ENCODE measurements around the gene CBX2. TPM values are rescaled to one million over a fixed set of nuclear protein-coding genes. Genes with fewer than 3 reads are reported as not detected.
A peak's percentile ranks its signal among the peaks of the same experiment; 100 is the strongest.

The CBX2 gene
- total and polyA plus RNA-seq, 9 donors = 6.1 to 14.4 (median 11.3) TPM

DNA sequence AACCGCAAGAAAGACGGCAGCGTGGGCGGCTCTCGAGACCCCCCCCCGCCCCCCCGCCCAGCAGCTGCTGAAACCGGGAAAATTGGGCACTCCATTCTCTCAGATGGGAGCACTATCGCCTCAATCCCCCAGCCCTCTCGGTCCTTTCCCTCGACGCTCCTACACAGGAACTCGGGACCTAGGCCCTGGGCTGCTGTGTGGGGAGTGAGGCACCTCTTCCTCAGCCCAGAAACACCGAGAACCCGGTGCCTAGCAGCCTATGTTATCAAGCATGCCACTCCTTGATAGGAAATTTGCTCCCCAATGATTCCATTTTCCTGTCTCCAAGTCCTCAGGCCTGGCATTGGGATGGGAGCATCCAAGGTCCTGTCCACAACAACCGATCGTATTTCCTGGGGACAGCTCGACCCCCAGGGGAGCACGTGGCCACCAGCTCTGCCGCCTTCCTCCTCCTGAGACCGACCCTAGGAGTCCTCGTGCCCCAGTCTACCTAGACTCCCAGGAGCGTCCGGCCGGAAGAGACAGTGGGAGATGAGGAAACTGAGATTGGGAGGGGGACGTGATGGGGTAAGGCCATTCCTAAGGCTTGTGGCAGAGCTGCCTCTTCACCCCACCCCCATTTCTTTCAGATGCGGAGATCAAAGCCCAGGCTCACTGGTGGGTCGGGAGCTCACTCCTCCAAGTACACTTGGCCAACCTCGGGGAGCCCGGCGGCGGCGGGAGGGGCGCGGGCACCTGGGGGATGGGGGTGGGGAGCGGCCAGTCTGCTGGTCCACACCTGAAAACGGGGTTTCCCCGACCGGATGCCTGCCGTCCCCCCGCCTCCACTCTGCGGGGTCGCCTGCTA lies 36.4 kb downstream of the CBX2 start:
- Histone ChIP-seq H3K4me1 (ENCODE audit: control insufficient read depth, insufficient read depth, low read length) (peaks cover 50% of the 10 kb centered on the region), H3K27me3 (ENCODE audit: control insufficient read depth, insufficient read depth, low read length) (peaks cover 91% of the 10 kb centered on the region), H3K36me3 (ENCODE audit: control insufficient read depth, insufficient read depth, low read length) (no peaks in the 10 kb centered on the region), H3K27ac (ENCODE audit: low read length) (no peak overlapping the region), H3K9me3 (replicated peaks; ENCODE audit: control insufficient read depth, low read depth, low read length) (no peaks in the 10 kb centered on the region), H3K4me3 (ENCODE audit: low read length) (peak overlapping the region; percentile 26)
- WGBS (ENCODE audit: insufficient coverage) = 6% methylated on average over 17 of the region's 43 CpGs
- DNase-seq = no peak

DNA sequence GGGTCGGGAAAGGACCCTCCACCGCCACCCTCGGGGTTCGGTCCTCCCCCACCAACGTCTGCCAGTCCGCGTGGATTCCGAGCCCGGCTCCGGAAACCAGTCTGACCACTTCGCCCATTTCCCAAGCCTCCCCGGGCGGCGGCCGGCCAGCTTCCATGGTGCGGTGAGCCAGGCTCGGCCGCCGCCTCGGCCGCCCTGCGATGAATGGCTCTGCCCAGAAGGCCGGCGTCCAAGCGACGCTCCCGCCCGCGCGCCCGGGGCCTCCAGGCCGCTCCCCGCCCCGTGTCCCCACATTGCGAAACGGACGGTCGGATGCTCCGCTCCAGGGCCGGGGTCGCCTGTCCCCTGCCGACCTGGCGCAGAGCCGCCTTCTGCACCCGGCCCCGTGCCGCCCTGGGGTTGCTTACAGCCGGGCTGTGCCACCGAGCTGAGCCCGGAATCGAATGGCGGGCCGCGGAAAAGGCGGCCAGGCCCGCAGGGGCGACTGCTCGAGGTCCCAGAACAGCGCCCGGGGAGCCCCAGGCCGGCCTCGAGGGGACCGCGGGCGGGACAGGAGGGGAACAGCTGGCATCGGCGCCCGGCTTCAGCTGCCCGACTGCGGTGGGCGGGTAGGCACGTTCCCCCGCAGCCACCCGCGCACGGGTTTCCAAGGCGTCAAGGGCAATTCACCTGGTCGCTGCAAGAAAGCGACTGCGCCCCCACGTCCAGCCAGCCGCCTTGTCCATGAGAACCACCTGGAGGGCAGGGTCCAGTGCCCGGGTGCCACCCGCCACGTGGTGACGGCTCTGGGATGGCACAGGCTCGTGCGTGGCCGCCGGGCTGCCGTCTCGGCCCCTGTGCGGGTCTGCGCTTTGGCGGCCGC lies 37.3 kb downstream of the CBX2 start:
- Histone ChIP-seq H3K4me1 (ENCODE audit: control insufficient read depth, insufficient read depth, low read length) (peaks cover 46% of the 10 kb centered on the region), H3K9me3 (replicated peaks; ENCODE audit: control insufficient read depth, low read depth, low read length) (no peaks in the 10 kb centered on the region), H3K4me3 (ENCODE audit: low read length) (no peak overlapping the region), H3K27ac (ENCODE audit: low read length) (no peak overlapping the region), H3K27me3 (ENCODE audit: control insufficient read depth, insufficient read depth, low read length) (peaks cover 91% of the 10 kb centered on the region), H3K36me3 (ENCODE audit: control insufficient read depth, insufficient read depth, low read length) (no peaks in the 10 kb centered on the region)
- under 1% methylated on average over 94 of the region's 96 CpGs for WGBS (ENCODE audit: insufficient coverage)
- DNase-seq = peak; percentile 33

DNA sequence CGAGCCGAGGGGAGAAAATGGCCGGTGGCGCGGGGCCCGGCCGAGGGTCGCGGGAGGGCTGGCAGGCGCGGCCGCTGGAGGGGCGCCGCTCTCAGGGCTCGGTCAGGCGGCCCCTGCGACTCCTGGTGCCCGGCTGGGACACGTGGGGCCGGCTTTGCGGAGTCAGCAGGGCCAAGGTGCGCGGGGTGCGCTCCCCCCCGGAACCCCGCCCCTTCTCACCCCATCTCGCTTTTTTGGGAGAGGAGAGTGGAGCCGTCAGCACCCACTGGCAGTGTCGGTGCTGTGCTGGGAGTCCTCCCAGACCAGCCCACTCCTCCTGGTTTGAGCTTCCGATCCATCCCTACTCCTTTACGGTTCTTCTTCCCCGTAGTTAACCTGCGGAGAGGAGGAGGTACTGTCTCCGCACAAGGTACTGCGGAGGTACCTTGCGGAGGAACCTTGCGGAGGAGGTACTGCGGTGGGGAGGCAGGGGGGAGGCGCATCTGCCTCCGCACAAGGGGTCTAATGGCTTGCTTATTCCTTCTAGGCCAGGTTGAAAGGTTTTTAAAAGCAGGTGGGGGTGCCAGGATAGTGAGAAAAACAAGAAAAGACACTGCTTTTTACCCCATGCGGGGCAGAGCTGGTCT lies 38.0 kb downstream of the CBX2 start:
- Histone ChIP-seq H3K36me3 (ENCODE audit: control insufficient read depth, insufficient read depth, low read length) (no peaks in the 10 kb centered on the region), H3K9me3 (replicated peaks; ENCODE audit: control insufficient read depth, low read depth, low read length) (no peaks in the 10 kb centered on the region), H3K27me3 (ENCODE audit: control insufficient read depth, insufficient read depth, low read length) (peaks cover 87% of the 10 kb centered on the region), H3K4me3 (ENCODE audit: low read length) (no peak overlapping the region), H3K4me1 (ENCODE audit: control insufficient read depth, insufficient read depth, low read length) (peaks cover 39% of the 10 kb centered on the region), H3K27ac (ENCODE audit: low read length) (no peak overlapping the region)
- no peak for DNase-seq
- WGBS (ENCODE audit: insufficient coverage) = 20% methylated on average over 26 of the region's 41 CpGs

DNA sequence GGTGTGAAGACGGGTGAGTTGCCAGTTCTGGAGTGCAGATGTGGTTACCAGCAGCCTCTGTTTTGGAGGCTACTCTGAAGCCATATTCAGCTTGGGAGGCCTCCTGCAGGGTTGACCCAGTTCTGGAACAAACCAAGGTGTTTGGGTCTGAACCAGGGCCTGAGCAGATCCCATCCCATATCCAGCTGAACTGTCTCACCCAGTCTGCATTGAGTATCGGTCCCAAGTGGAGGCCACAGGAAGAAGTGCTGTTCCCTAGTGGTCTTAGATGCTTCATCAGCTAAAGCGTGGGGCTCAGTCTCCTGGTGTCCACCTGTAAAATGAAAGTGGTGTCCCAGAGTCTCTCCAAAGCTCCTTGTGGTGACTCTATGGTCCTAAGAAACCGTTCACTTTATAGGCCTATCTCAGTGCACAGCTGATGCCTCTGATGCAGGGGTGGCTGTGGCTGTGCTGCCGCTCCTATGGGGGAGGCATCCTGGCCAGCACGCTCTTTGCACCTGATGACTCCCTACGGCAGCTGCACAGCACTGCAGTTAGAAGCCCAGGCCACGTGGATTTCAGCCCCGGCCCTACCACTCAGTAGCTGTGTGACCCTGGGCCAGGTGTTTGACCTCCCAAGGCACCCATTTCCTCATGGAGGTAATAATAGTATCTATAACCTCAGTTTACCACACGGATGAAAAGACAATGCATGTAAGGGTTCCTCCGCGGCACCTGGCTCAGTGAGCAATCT lies 40.2 kb downstream of the CBX2 start:
- H3K36me3 ChIP-seq (ENCODE audit: control insufficient read depth, insufficient read depth, low read length) = no peaks in the 10 kb centered on the region
- WGBS (ENCODE audit: insufficient coverage) = 83% methylated on average over 7 of the region's 12 CpGs
- no peak for DNase-seq
- H3K9me3 ChIP-seq (replicated peaks; ENCODE audit: control insufficient read depth, low read depth, low read length) = no peaks in the 10 kb centered on the region
- H3K4me3 ChIP-seq (ENCODE audit: low read length) = no peak overlapping the region
- no peak overlapping the region for H3K27ac ChIP-seq (ENCODE audit: low read length)
- H3K4me1 ChIP-seq (ENCODE audit: control insufficient read depth, insufficient read depth, low read length) = peaks cover 20% of the 10 kb centered on the region
- H3K27me3 ChIP-seq (ENCODE audit: control insufficient read depth, insufficient read depth, low read length) = peaks cover 71% of the 10 kb centered on the region

DNA sequence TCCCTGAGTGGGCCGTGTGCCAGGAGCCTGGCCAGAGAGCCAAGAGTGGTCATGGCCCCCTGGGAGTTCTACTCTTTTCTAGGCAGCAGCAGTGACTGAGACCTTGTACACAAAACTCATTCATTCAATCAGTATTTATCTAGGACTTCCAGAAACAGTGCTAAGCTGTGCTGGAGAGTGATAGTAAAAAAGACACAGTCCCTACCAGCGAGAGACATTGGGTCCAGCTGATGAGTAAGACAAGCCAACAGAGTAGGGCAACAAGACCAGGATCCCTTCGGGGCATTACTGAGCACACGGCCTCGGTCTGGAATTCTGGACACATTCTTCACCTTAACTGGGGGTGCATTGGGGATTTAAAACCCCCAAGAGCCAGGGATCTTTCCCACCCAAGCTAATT lies 41.1 kb downstream of the CBX2 start:
- no peak for DNase-seq
- WGBS (ENCODE audit: insufficient coverage) = 88% methylated on average over 3 of the region's 5 CpGs
- Histone ChIP-seq H3K9me3 (replicated peaks; ENCODE audit: control insufficient read depth, low read depth, low read length) (no peaks in the 10 kb centered on the region), H3K27ac (ENCODE audit: low read length) (no peak overlapping the region), H3K4me3 (ENCODE audit: low read length) (no peak overlapping the region), H3K4me1 (ENCODE audit: control insufficient read depth, insufficient read depth, low read length) (peaks cover 15% of the 10 kb centered on the region), H3K36me3 (ENCODE audit: control insufficient read depth, insufficient read depth, low read length) (no peaks in the 10 kb centered on the region), H3K27me3 (ENCODE audit: control insufficient read depth, insufficient read depth, low read length) (peaks cover 67% of the 10 kb centered on the region)

DNA sequence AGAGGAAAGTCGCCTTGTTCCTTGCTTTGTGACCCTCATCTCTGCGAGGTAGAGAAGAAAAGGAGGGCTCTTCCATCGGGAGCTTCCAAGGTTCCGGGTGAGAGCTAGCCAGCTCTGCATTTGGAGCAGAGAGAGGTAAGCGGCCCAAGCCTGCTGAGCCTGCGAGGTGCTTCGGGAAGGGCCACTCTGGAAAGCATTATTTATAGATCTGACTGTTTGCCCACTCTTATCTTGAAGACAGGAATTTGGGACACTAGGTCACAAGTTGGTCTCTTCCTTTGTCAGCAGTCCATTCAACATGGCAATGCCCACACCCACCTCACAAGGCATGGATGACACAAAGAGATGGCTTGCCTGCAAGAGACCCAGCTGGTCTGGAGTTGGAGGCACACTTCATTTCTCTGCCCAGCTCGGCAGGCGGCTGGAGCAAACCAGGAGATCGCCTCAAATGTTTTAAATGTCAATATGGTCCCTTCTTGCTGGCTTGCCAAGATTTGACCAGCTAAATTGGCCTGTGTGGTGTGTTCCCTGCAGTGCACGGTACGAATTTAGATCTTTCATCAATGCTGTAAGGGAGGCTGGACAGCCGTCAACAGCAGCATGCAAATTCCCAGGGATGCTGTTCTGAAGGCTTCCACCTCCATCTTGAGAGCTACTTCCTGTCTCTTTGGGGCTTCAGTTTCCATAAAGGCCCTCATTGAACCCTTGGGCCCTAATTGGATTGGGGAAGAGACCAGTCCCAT lies 41.8 kb downstream of the CBX2 start:
- DNase-seq = no peak
- Histone ChIP-seq H3K36me3 (ENCODE audit: control insufficient read depth, insufficient read depth, low read length) (no peaks in the 10 kb centered on the region), H3K4me3 (ENCODE audit: low read length) (no peak overlapping the region), H3K9me3 (replicated peaks; ENCODE audit: control insufficient read depth, low read depth, low read length) (no peaks in the 10 kb centered on the region), H3K4me1 (ENCODE audit: control insufficient read depth, insufficient read depth, low read length) (peaks cover 9% of the 10 kb centered on the region), H3K27me3 (ENCODE audit: control insufficient read depth, insufficient read depth, low read length) (peaks cover 61% of the 10 kb centered on the region), H3K27ac (ENCODE audit: low read length) (no peak overlapping the region)
- 88% methylated on average over 12 of the region's 13 CpGs for WGBS (ENCODE audit: insufficient coverage)

DNA sequence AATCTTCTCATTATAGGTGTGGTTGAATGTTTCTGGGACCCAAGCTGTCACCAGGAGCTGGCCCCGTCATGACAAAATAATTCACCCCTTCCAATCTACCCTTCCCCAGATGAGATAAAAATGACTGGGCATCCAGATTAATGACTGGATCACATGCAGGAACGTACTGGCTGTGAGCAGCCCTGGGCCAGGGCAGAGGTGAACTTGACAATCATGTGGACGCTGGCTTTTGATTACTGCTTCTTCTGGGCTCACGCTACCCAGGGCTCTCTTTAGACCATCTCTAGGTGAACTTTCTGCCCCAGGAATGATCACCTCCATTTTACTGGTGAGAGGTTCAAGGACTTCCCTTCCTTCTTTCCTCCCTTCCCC lies 43.0 kb downstream of the CBX2 start:
- no peak for DNase-seq
- Histone ChIP-seq H3K27ac (ENCODE audit: low read length) (no peak overlapping the region), H3K27me3 (ENCODE audit: control insufficient read depth, insufficient read depth, low read length) (peaks cover 53% of the 10 kb centered on the region), H3K36me3 (ENCODE audit: control insufficient read depth, insufficient read depth, low read length) (no peaks in the 10 kb centered on the region), H3K9me3 (replicated peaks; ENCODE audit: control insufficient read depth, low read depth, low read length) (no peaks in the 10 kb centered on the region), H3K4me1 (ENCODE audit: control insufficient read depth, insufficient read depth, low read length) (peaks cover under 1% of the 10 kb centered on the region), H3K4me3 (ENCODE audit: low read length) (no peak overlapping the region)
- 58% methylated on average over 3 of the region's 4 CpGs for WGBS (ENCODE audit: insufficient coverage)

DNA sequence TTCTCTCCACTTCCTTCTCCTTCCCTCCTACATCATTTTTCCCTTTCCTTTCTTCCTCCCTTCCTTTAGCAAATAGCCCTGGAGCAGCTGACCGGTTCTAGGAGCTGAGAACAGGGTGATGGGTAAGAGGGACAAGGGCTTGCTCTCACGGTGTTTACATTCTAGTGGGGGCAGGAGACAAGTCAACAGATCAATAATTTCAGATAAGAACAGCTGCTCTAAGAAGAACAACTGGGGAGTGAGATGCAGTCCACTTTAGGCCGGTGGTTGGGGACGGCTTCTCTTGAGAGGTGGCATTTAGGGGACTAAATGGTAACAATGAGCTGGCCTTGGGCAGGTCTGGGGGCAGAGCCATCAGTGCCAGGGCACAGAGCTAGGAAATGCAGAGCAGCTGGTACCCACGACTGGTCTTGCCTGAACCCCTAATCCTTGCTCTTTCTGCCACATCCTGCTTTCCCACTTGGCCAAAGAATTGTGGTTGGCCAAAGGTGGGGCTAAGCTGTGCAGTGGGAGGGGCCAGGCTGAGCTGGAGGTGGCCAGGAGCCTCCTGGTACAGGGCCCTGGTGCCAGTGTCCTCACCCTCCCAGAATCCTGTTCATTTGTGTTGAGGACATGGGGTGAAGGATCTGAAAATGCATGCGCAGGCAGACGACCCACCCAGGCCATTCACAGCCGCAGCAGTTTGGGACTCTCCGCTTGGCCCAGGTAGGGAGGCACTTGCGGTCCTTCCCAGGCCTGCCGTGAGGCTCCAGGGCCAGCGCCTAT lies 43.6 kb downstream of the CBX2 start:
- WGBS (ENCODE audit: insufficient coverage) = 83% methylated on average over 10 of the region's 12 CpGs
- no peak for DNase-seq
- Histone ChIP-seq H3K27me3 (ENCODE audit: control insufficient read depth, insufficient read depth, low read length) (peaks cover 53% of the 10 kb centered on the region), H3K4me3 (ENCODE audit: low read length) (no peak overlapping the region), H3K4me1 (ENCODE audit: control insufficient read depth, insufficient read depth, low read length) (peaks cover 6% of the 10 kb centered on the region), H3K27ac (ENCODE audit: low read length) (no peak overlapping the region), H3K36me3 (ENCODE audit: control insufficient read depth, insufficient read depth, low read length) (no peaks in the 10 kb centered on the region), H3K9me3 (replicated peaks; ENCODE audit: control insufficient read depth, low read depth, low read length) (no peaks in the 10 kb centered on the region)

Data from muscle of leg (tissue), 11 donors.